ENCODE measurements around the gene RTKN2.

GRCh38 chr10:62165803-62166202, 102.8 kb downstream of the RTKN2 start:
- TF ChIP-seq POLR2AphosphoS5 (IDR thresholded peaks at IDR 0.05; ENCODE audit: low read depth, low read length), result no peak
- TF ChIP-seq SIN3A (IDR thresholded peaks at IDR 0.05; ENCODE audit: borderline replicate concordance, insufficient read depth, low read length), result no peak
- TF ChIP-seq REST (IDR thresholded peaks at IDR 0.05; ENCODE audit: insufficient read depth in 1 of 2, low read depth in 2 of 2, low read length in 2 of 2), result no peak
- TF ChIP-seq TAF1 (IDR thresholded peaks at IDR 0.05; ENCODE audit: borderline replicate concordance, insufficient read depth, low read length), result no peak
- TF ChIP-seq FOXP2 (optimal IDR thresholded peaks at IDR 0.05; ENCODE audit: borderline replicate concordance, extremely low read depth, extremely low read length, insufficient read depth), result no peak

All from PFSK-1 (cell line).